Activated CD8-positive, alpha-beta memory T cell treated with anti-CD3 and anti-CD28 coated beads for 4 hours (primary cell): Measurements from ENCODE around the gene RBCK1.

Source experiments
- DNase-seq, 2 donors: peaks; one replicate each; pipeline ENCODE4 v3.0.0-alpha.2; 2020; ENCODE audit warnings: low read depth in 2 of 2

RBCK1 gene

GRCh38 chr20:399182-399707 lies 8.9 kb upstream of the RBCK1 start:
- no peak for DNase-seq

GRCh38 chr20:400128-400453 lies 8.0 kb upstream of the RBCK1 start:
- DNase-seq: no peak

DNA sequence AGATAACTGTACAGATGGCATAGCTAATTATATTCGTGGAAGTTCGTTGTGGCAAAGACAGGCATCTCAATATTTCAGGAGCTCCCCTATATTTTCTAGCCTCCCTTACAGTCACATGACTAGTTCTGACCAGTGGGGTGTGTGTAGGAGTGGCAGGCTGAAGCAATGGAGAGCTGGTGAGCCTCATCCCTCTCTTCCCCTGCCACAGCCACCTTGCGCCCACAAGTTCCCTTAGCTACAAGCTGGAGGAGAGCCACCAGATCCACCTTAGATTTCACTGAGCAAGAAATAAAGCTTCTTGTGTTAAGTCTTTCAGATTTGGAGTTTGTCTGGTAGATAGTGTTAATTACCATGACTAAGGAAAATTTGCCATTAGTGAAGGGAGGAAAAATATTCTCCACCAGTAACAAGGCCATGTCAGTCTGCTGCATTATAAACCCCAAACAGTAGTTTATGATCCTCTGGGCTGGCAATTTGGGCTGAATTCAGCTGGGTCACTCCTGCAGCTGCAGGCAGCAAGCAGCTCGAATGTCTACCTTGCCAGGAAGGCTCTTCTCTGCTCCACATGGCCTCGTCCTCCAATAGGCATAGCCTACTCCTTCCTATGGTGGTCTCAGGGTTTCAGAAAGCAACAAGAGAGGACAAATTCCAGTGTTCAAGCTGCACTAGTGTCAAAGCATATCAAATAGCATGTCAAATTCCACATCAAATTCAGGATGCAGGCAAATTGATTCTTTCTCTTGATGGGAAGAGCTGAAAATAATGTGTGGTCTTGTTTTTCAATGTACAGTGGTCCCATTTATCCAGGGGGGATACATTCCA lies 7.4 kb upstream of the RBCK1 start:
- no peak for DNase-seq

- no peak for DNase-seq
These were observed 6.2 kb upstream of the RBCK1 start for GRCh38 chr20:401682-402495.

- no peak for DNase-seq
These were observed 5.6 kb upstream of the RBCK1 start for GRCh38 chr20:402496-402885.

DNA sequence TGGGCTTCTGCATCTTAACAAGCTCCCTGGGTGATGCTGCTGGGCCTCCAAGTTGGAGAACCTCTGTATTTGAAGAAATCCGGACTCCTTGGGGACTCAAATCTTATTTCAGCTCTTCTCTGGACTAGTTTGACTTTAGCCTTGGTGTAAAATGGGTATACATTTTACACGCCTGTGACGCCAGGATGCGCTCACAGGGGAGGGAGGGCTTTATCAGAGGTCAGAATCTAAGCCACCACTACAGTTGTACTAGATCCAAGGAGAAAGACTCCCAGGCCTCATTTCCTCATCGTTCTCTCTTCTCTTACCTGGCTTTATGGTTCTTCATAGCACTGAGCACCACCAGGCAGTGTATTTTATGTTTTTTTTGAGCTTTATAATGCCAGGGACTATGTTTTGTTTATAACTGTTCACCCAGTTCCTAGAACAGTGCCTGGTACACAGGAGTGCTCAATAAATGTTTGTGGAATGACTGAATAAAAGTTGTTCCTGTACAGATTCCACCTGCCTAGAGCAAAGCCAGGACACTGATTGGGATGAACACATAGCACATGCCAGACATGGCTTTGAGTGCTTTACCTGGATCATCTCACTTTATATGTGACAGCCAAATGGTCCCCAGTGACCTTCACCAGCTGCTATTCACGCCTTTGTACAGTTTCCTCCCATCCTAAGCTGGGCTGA lies 5.1 kb upstream of the RBCK1 start:
- no peak for DNase-seq

DNA sequence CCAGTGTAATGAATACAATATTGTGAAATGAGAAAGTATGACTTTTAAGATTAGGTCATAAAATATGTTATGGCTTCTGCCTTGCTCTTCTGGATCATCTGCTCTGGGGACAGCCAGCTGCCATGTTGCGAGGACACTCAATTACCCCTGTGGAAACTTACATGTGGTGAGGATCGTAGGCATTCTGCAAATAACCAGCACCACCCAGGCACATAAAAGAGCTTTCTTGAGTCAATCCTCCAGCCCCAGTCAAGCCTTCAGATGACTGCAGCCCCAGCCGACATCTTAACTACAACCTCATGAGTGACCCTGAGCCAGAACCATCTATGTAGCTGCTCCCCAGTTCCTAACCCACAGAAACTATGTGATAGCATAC lies 4.5 kb upstream of the RBCK1 start:
- DNase-seq: no peak

GRCh38 chr20:404088-404487 lies 4.0 kb upstream of the RBCK1 start:
- DNase-seq: no peak

GRCh38 chr20:406200-407132 lies 1.6 kb upstream of the RBCK1 start:
- DNase-seq: no peak

- peak in 1 of 2 donors; percentile 28 for DNase-seq
These were observed 756 bp upstream of the RBCK1 start for GRCh38 chr20:407133-407952.

DNA sequence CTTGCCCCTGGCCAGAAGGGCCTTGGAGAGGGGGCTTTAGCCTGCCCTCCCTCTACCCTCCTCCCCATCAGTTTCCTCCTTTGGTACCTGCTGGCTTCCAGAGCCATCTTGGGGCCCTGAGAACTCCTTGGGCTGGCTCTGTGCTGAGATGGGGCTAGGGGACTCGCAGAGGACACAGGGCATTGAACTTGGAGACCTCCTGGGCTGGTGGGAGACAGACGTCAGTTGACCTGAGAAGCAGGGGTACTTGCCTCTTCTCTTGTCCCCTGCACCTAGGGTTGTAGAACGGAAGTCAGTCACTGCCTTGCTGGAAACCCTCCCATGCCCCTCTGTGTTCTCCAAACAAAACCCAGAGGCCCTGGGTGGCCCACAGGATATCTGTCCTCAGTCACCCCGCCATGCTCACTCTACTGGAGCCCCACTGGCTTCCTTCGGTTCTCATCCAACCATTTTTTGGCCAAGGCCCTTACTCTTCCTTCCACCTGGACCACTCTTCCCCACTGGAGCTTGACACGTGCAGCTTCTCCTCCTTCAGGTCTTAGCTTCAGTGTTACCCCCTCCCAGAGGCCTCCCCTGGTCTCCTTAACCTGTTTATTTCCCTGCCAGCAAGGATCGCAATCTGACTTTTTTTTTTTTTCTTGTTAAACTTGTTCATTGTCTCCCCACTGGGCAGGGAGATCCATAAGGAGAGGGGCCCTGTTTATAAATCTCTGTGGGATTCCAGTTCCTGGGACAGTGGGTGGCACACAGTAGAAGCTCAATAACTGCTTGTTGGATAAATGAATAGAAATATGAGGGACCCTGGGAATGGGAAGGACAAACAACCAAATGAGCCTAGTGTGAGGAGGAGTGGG lies 971 bp downstream of the RBCK1 start:
- DNase-seq: peak in 1 of 2 donors; percentile 11

DNA sequence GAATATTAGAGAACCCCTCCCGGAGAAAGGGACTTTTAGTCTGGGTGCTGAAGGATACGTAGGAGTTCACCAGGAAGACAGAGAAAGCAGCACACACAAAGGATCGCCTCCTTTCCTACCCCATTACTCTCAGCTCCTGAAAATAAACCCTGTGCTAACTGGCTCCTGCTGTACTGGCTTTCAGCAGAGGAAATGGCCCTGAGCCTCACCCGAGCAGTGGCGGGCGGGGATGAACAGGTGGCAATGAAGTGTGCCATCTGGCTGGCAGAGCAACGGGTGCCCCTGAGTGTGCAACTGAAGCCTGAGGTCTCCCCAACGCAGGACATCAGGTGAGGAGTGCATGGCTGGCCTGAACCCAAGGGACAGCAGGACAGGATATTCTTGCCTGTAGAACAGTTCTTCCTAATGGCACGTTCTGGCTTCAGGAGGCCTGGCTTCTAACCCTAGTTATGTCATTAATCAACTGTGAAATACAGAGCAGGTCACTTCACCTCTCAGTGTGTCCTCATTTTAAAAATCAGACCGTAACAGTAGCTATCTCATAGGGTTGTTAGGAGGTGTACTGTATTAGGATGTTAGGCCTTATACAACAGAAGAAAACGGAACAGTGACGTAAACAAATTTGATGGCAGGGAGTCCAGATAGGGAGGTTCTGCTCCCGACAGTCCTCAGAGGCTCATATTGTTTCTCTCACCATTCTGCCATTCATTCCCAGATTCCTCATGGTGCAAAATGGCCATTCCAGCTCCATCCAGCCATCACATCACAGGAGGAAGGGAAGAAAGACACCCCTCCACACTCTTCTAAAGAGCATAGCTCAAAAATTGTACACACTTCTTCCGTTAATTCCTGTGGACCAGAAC lies 1.8 kb downstream of the RBCK1 start:
- no peak for DNase-seq

- no peak for DNase-seq
These were observed 4.0 kb downstream of the RBCK1 start for GRCh38 chr20:412081-412480.

DNA sequence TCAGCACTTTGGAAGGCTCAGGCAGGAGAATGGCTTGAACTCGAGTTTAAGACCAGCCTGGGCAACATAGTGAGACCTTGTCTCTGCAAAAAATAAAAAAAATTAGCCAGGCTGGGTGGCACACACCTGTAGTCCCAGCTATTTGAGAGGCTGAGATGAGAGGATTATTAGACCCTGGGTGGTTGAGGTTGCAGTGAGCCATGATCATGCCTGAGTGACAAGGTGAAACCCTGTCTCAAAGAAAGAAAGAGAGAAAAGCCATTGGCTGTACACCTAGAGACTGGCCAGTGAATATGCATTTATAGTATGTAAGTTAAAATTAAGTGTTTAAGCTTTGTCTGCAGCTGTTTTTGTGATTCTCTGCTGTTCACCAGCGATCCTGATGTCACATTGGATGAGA lies 6.1 kb downstream of the RBCK1 start:
- no peak for DNase-seq

DNA sequence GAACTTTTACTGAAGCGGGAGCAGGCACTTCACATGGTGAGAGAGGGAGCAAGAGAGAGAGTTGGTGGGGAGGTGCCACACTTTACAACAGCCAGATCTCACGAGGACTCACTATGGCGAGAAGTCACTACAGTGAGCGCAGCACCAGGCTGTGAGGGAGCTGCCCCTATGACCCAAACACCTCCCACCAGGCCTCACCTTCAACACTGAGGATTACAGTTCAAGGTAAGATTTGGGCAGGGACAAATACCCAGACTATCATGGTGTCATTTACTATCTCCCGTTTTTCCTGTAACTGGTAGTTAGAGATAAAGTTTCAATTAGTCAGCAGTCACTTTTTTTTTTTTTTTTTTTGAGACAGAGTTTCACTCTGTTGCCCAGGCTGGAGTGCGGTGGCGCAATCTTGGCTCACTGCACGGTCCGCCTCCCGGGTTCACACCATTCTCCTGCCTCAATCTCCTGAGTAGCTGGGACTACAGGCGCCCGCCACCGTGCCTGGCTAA lies 7.8 kb downstream of the RBCK1 start:
- no peak for DNase-seq

- DNase-seq: no peak
These were observed 9.1 kb downstream of the RBCK1 start for GRCh38 chr20:416950-417800.

DNA sequence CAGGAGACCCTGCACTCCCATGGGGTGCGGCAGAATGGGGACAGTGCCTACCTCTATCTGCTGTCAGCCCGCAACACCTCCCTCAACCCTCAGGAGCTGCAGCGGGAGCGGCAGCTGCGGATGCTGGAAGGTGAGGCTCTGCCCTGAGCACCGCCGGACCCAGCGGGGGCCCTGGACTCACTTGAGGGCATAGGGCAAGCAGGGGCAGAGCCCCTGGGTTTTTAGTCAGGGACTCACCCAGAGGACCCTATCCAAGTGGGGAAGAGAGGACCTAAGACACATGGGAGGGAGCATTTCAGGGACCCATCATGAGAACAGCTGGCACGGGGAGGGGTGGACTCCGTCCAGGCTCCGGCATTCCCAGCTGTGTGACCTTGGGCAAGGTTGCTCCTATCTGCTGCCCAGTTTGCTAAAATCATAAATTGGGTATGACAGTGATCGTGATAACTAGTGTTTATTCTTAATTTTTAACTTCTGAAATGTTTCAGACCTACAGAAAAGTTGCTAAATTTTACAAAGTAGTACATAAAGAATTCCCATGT lies 9.8 kb downstream of the RBCK1 start:
- no peak for DNase-seq
